ENCODE data around the gene KCNJ9. TPM values are rescaled to one million over a fixed set of nuclear protein-coding genes. Genes with fewer than 3 reads are reported as not detected.

Gene KCNJ9
- total and polyA plus RNA-seq, 3 donors from 2014 or later = 0.37 to 0.68 (median 0.55) TPM

GRCh38 chr1:160084771-160085321 is 3.5 kb downstream of the KCNJ9 start:
- intact Hi-C loops (cut with DNase I; ENCODE audit: low total_unique reads) = no loop called here
- Histone ChIP-seq H3K36me3 (ENCODE audit: low read depth, missing control alignments) (no peaks in the 10 kb centered on the region), H3K9me3 (no peaks in the 10 kb centered on the region), H3K27me3 (no peaks in the 10 kb centered on the region), H3K4me1 (no peaks in the 10 kb centered on the region), H3K27ac (no peak overlapping the region), H3K4me3 (peak overlapping the region; percentile 36)
- no peak for DNase-seq
- TF ChIP-seq POLR2A (IDR thresholded peaks at IDR 0.05) = no peak
- no peak for TF ChIP-seq CTCF (IDR thresholded peaks at IDR 0.05)
- WGBS, 2 donors = 64 to 68% methylated on average over 21 to 30 of the region's 30 CpGs

DNA sequence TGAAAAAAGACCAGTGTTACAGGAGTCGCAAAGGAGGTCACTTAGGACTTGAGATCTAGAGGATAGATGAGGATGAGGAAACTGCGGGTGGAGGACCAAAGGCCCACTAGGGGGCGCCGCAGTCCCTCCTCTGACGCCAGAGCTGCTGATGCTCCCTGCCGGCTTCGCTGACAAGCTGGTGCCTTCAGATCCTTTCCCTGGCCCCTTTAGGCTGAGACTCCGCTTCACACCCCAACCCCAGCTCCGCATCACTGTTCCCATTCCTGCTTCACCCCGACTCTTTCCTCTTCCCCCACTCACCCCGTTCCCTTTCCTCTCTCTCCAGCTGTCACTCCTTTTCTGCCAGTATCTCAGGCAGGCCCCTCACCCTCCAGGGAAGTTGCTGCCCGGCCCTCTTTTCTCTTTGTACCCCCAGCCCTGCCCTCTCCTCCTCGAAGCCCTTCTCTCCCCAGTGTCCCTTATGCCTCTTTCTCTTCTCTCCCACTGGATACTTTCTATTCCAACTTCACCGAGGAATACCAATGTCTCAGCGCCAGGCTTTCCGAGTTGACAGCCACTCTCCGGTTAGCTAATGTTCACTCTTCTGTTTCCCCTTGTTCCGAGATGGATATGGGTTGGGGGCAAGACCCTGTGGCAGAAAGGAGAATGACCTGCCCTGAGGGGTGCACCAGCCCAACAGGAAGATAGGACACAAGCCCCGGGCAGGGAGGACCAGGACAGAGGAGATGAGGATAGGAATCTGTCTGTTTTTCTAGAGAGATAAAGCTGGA is 4.5 kb downstream of the KCNJ9 start:
- Histone ChIP-seq H3K27ac (peak overlapping the region in 1 of 2 donors; percentile 23), H3K27me3 (no peaks in the 10 kb centered on the region), H3K4me3 (no peak overlapping the region), H3K9me3 (no peaks in the 10 kb centered on the region), H3K36me3 (ENCODE audit: low read depth, missing control alignments) (no peaks in the 10 kb centered on the region), H3K4me1 (no peaks in the 10 kb centered on the region)
- WGBS, 2 donors = 47 to 48% methylated on average over 19 of the region's 19 CpGs
- TF ChIP-seq CTCF (IDR thresholded peaks at IDR 0.05) = peak; percentile 47 to 82 (median 79)
- TF ChIP-seq POLR2A (IDR thresholded peaks at IDR 0.05) = no peak
- peak; percentile 90 for DNase-seq
- intact Hi-C loops (cut with DNase I; ENCODE audit: low total_unique reads) = no loop called here

DNA sequence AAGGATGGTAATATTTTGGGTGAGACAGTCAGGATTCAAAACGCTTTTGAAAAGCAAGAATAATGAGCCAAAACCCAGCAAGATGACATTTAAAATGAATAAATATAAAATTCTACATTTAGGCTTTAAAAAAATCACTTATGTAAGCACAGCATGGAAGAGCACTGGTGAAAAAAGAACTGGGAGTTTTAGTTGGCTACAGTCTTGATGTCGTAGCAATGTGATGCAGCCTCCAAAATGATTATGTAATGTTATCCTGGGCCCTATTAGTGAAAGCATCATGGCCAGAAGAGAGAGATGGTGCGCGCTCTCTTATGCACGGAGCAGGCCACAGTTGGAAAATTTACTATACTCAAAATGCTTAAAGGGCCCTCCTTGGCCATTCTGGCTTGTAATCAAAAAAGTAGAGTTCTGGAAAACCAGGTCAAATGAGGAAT is 5.1 kb downstream of the KCNJ9 start:
- WGBS, 2 donors = 50 to 61% methylated on average over 5 of the region's 5 CpGs

DNA sequence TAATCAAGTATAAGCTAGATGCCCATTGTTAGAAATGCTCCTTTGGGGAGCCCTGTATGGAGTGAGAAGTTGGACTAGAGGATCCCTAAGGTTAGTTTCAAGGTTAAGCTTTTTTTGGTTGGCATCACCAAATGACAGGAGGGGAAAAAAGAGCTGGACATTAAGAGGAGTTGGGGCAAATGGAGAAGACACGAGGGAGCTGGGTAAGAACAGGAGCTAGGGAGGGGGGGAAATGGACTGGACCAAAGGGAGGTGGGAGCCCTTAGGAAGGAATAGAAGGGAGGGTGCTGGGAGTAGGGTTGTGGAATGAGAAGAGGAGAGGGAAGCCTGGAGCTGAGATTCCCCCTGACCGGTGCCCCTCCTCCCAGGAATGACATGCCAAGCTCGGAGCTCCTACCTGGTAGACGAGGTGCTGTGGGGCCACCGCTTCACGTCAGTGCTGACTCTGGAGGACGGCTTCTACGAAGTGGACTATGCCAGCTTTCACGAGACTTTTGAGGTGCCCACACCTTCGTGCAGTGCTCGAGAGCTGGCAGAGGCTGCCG is 5.9 kb downstream of the KCNJ9 start:
- intact Hi-C loops (cut with DNase I; ENCODE audit: low total_unique reads) = no loop called here
- no peaks in the 10 kb centered on the region for H3K9me3 ChIP-seq
- no peak for TF ChIP-seq CTCF (IDR thresholded peaks at IDR 0.05)
- TF ChIP-seq POLR2A (IDR thresholded peaks at IDR 0.05) = no peak
- no peaks in the 10 kb centered on the region for H3K36me3 ChIP-seq (ENCODE audit: low read depth, missing control alignments)
- no peaks in the 10 kb centered on the region for H3K27me3 ChIP-seq
- WGBS, 2 donors = 90 to 93% methylated on average over 12 of the region's 12 CpGs
- no peak overlapping the region for H3K27ac ChIP-seq
- H3K4me1 ChIP-seq = no peaks in the 10 kb centered on the region
- no peak for DNase-seq
- no peak overlapping the region for H3K4me3 ChIP-seq

More for the DNA sequence above, 5.1 kb downstream of the KCNJ9 start:
- peak overlapping the region in 1 of 2 donors; percentile 23 for H3K27ac ChIP-seq
- no peak for TF ChIP-seq POLR2A (IDR thresholded peaks at IDR 0.05)
- TF ChIP-seq CTCF (IDR thresholded peaks at IDR 0.05) = no peak
- no peaks in the 10 kb centered on the region for H3K9me3 ChIP-seq
- H3K4me1 ChIP-seq = no peaks in the 10 kb centered on the region
- no peak overlapping the region for H3K4me3 ChIP-seq
- no peak for DNase-seq
- no peaks in the 10 kb centered on the region for H3K36me3 ChIP-seq (ENCODE audit: low read depth, missing control alignments)
- H3K27me3 ChIP-seq = no peaks in the 10 kb centered on the region
- intact Hi-C loops (cut with DNase I; ENCODE audit: low total_unique reads) = no loop called here
